Measurements from ENCODE around the gene FIBCD1.

- TF ChIP-seq CTCF (IDR thresholded peaks at IDR 0.05), result no peak
- TF ChIP-seq POLR2A (IDR thresholded peaks at IDR 0.05), result no peak
These were observed 4.8 kb downstream of the FIBCD1 start for GRCh38 chr9:130934246-130934645.
